H1 (cell line): Measurements from ENCODE around the gene BNIP5. TPM values are rescaled to one million over a fixed set of nuclear protein-coding genes. Genes with fewer than 3 reads are reported as not detected.

Experiments
- KDM4A ChIP-seq: IDR thresholded peaks from one replicate; pipeline ENCODE4 v1.7.1; 2012; ENCODE audit warnings: low read depth, mild to moderate bottlenecking, moderate library complexity, low read length, inconsistent platforms; ENCODE audit not compliant: severe bottlenecking
- POLR2AphosphoS5 ChIP-seq: IDR thresholded peaks from 2 replicates; pipeline ENCODE4 v1.6.1; 2011; ENCODE audit warnings: low read depth, low read length
- RBBP5 ChIP-seq: IDR thresholded peaks from 2 replicates; pipeline ENCODE4 v1.7.1; 2012; ENCODE audit warnings: low read depth, mild to moderate bottlenecking, inconsistent platforms, low read length, moderate library complexity, borderline replicate concordance
- polyA plus RNA-seq, 7 experiments: library from polyadenylated mRNA; depleted of rRNA in 3 of 7; stranded (reverse) in 5 of 7; unstranded in 2 of 7; fragments of >200 nt in 5 of 7; fragments of 200-250 nt in 2 of 7; gene quantifications; 1 replicate in 5 of 7; 2 replicates in 1 of 7; 4 replicates in 1 of 7; pipeline versions ENCODE4 v1.2.1 to v1.2.3, GENCODE V29; 2011 to 2013; ENCODE audit warnings: missing spikeins in 2 of 7, mixed read lengths in 2 of 7
- total RNA-seq: library from RNA; stranded (reverse); fragmentation: NEBNext Ultra II Directional; extraction: Animal tissue kit (Norgen Biotek cat#: 25700); gene quantifications from 2 replicates; pipeline ENCODE4 v1.2.1, GENCODE V29; 2021
- TF ChIP-seq, protein P1 (sequence below): fragments of 300-600 bp; sonication (generic); IDR thresholded peaks from 2 replicates; pipeline ENCODE4 v1.7.1; 2012; ENCODE audit warnings: low read length, moderate library complexity, mild to moderate bottlenecking, inconsistent platforms; ENCODE audit not compliant: insufficient replicate concordance

BNIP5 gene
- total and polyA plus RNA-seq, 2 of the 8 experiments (the other 6 are each of a cell fraction or from before 2014, with no cell fraction given), result not detected

DNA sequence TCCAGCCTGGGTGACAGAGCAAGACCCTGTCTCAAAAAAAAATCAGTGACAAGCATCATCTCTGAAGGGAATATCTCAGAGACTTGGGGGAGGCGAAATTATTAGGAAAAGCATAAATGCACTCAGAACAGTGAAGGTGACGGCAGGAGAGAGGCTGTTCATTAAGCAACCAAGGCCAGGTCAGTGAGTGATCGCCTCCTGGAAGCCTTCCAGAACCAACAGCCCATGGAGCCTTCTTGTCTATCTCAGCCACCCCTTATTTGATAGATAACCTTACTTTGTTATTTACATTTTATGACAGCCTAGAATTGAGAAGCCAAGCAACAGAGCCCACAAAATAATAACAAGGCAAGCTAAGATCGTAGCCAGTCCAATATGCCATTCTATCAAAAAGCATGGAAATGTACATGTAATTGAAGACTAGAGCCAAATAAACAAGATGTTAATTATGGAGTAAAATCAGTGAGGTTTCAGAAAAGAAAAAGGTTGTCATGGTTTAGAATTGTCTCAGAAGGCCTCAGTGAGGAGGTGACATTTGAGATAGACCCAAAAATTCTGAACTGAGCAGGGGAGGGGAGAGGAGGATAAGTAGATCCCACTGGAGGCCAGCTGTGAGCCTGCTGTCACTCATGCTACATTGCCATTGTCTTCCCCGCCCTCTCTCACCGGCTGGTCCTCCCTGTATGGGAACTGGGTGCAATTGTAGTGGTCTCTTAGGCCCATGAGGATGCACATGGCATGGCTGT lies 17.8 kb downstream of the BNIP5 start (continued):
- TF ChIP-seq, protein P1, sequence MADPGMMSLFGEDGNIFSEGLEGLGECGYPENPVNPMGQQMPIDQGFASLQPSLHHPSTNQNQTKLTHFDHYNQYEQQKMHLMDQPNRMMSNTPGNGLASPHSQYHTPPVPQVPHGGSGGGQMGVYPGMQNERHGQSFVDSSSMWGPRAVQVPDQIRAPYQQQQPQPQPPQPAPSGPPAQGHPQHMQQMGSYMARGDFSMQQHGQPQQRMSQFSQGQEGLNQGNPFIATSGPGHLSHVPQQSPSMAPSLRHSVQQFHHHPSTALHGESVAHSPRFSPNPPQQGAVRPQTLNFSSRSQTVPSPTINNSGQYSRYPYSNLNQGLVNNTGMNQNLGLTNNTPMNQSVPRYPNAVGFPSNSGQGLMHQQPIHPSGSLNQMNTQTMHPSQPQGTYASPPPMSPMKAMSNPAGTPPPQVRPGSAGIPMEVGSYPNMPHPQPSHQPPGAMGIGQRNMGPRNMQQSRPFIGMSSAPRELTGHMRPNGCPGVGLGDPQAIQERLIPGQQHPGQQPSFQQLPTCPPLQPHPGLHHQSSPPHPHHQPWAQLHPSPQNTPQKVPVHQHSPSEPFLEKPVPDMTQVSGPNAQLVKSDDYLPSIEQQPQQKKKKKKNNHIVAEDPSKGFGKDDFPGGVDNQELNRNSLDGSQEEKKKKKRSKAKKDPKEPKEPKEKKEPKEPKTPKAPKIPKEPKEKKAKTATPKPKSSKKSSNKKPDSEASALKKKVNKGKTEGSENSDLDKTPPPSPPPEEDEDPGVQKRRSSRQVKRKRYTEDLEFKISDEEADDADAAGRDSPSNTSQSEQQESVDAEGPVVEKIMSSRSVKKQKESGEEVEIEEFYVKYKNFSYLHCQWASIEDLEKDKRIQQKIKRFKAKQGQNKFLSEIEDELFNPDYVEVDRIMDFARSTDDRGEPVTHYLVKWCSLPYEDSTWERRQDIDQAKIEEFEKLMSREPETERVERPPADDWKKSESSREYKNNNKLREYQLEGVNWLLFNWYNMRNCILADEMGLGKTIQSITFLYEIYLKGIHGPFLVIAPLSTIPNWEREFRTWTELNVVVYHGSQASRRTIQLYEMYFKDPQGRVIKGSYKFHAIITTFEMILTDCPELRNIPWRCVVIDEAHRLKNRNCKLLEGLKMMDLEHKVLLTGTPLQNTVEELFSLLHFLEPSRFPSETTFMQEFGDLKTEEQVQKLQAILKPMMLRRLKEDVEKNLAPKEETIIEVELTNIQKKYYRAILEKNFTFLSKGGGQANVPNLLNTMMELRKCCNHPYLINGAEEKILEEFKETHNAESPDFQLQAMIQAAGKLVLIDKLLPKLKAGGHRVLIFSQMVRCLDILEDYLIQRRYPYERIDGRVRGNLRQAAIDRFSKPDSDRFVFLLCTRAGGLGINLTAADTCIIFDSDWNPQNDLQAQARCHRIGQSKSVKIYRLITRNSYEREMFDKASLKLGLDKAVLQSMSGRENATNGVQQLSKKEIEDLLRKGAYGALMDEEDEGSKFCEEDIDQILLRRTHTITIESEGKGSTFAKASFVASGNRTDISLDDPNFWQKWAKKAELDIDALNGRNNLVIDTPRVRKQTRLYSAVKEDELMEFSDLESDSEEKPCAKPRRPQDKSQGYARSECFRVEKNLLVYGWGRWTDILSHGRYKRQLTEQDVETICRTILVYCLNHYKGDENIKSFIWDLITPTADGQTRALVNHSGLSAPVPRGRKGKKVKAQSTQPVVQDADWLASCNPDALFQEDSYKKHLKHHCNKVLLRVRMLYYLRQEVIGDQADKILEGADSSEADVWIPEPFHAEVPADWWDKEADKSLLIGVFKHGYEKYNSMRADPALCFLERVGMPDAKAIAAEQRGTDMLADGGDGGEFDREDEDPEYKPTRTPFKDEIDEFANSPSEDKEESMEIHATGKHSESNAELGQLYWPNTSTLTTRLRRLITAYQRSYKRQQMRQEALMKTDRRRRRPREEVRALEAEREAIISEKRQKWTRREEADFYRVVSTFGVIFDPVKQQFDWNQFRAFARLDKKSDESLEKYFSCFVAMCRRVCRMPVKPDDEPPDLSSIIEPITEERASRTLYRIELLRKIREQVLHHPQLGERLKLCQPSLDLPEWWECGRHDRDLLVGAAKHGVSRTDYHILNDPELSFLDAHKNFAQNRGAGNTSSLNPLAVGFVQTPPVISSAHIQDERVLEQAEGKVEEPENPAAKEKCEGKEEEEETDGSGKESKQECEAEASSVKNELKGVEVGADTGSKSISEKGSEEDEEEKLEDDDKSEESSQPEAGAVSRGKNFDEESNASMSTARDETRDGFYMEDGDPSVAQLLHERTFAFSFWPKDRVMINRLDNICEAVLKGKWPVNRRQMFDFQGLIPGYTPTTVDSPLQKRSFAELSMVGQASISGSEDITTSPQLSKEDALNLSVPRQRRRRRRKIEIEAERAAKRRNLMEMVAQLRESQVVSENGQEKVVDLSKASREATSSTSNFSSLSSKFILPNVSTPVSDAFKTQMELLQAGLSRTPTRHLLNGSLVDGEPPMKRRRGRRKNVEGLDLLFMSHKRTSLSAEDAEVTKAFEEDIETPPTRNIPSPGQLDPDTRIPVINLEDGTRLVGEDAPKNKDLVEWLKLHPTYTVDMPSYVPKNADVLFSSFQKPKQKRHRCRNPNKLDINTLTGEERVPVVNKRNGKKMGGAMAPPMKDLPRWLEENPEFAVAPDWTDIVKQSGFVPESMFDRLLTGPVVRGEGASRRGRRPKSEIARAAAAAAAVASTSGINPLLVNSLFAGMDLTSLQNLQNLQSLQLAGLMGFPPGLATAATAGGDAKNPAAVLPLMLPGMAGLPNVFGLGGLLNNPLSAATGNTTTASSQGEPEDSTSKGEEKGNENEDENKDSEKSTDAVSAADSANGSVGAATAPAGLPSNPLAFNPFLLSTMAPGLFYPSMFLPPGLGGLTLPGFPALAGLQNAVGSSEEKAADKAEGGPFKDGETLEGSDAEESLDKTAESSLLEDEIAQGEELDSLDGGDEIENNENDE, result no peak
- no peak for TF ChIP-seq KDM4A
- TF ChIP-seq RBBP5, result no peak
- TF ChIP-seq POLR2AphosphoS5, result no peak
